GM23248 (cell line): Measurements from ENCODE around the gene CEBPA. TPM values are rescaled to one million over a fixed set of nuclear protein-coding genes. Genes with fewer than 3 reads are reported as not detected.

Experiments used
- DNase-seq: peaks from one replicate; pipeline ENCODE4 v3.0.0-alpha.2; 2015
- H2AFZ ChIP-seq: fragments of 200-600 bp; sonication (generic); 2 replicates; pipeline ENCODE4 v1.6.1; 2016; ENCODE audit warnings: antibody characterized with exemption
- H3F3A ChIP-seq: fragments of 200-600 bp; sonication (generic); 2 replicates; pipeline ENCODE4 v1.6.1; 2016; ENCODE audit warnings: mild to moderate bottlenecking, antibody characterized with exemption, mixed run types; ENCODE audit not compliant: insufficient read depth
- H3K27ac ChIP-seq: fragments of 200-600 bp; sonication (generic); 2 replicates; pipeline ENCODE4 v1.5.1; 2016; ENCODE audit warnings: mild to moderate bottlenecking
- H3K27me3 ChIP-seq: fragments of 200-600 bp; sonication (generic); replicated peaks from 2 replicates; pipeline ENCODE4 v1.6.1; 2016; ENCODE audit warnings: mild to moderate bottlenecking; ENCODE audit not compliant: insufficient read depth
- H3K36me3 ChIP-seq: fragments of 200-600 bp; sonication (generic); 2 replicates; pipeline ENCODE4 v1.6.1; 2016; ENCODE audit warnings: low read depth, mild to moderate bottlenecking
- H3K4me1 ChIP-seq: fragments of 200-600 bp; sonication (generic); 2 replicates; pipeline ENCODE4 v1.6.1; 2016; ENCODE audit warnings: mild to moderate bottlenecking; ENCODE audit not compliant: insufficient read depth
- H3K4me2 ChIP-seq: fragments of 200-600 bp; sonication (generic); one replicate; pipeline ENCODE4 v1.6.1; 2016; ENCODE audit warnings: mild to moderate bottlenecking; ENCODE audit not compliant: unreplicated experiment
- H3K4me3 ChIP-seq: fragments of 200-600 bp; sonication (generic); 2 replicates; pipeline ENCODE4 v1.5.1; 2016; ENCODE audit warnings: mild to moderate bottlenecking
- H3K79me2 ChIP-seq: fragments of 200-600 bp; sonication (generic); 2 replicates; pipeline ENCODE4 v1.6.1; 2016; ENCODE audit warnings: mild to moderate bottlenecking; ENCODE audit not compliant: insufficient read depth
- H3K9ac ChIP-seq: fragments of 200-600 bp; sonication (generic); 2 replicates; pipeline ENCODE4 v1.6.1; 2016; ENCODE audit warnings: mild to moderate bottlenecking
- H3K9me2 ChIP-seq: fragments of 200-600 bp; sonication (generic); 2 replicates; pipeline ENCODE4 v1.6.1; 2016; ENCODE audit warnings: mixed run types, mild to moderate bottlenecking, moderate library complexity; ENCODE audit not compliant: insufficient read depth
- H3K9me3 ChIP-seq: fragments of 200-600 bp; sonication (generic); one replicate; pipeline ENCODE4 v1.6.1; 2017; ENCODE audit warnings: low read depth
- H4K20me1 ChIP-seq: fragments of 200-600 bp; sonication (generic); 2 replicates; pipeline ENCODE4 v1.6.0; 2016; ENCODE audit not compliant: insufficient read depth
- EZH2 ChIP-seq: fragments of 200-600 bp; sonication (generic); IDR thresholded peaks from 2 replicates; pipeline ENCODE4 v1.6.1; 2018; ENCODE audit warnings: antibody characterized with exemption, mild to moderate bottlenecking; ENCODE audit not compliant: insufficient read depth, poor library complexity, severe bottlenecking
- EZH2phosphoT487 ChIP-seq: fragments of 200-600 bp; sonication (generic); IDR thresholded peaks from 2 replicates; pipeline ENCODE4 v1.6.1; 2018; ENCODE audit warnings: antibody characterized with exemption, moderate library complexity, mild to moderate bottlenecking, low read depth; ENCODE audit not compliant: insufficient read depth
- WGBS, 2 experiments: methylation state at CpG; one replicate each; pipeline ENCODE4 v1.1.6; 2015 to 2017; ENCODE audit warnings: low lambda C conversion rate in 2 of 2, low coverage in 1 of 2; ENCODE audit errors: missing lambda C conversion rate in 2 of 2; 5-methylcytosine and 5-hydroxymethylcytosine counted together
- in situ Hi-C: fragments of 300-500 bp; cut with MboI; formaldehyde crosslinking; loops from 2 replicates; pipeline ENCODE4 v1.15.0; 2020
- polyA plus RNA-seq: library from polyadenylated mRNA; unstranded; fragments of >200 nt; fragmentation: Nextera tagmentation; extraction: Ambion mirVana; gene quantifications from 2 replicates; pipeline ENCODE4 v1.2.1, GENCODE V29; 2016
- total RNA-seq: library from RNA; depleted of rRNA; stranded (reverse); fragments of >200 nt; shearing (Covaris generic); gene quantifications from 2 replicates; pipeline ENCODE4 v1.2.3, GENCODE V29; 2014

CEBPA gene
- total and polyA plus RNA-seq, 2 experiments from 2014 or later, result 0.22 TPM; not detected in 1

DNA sequence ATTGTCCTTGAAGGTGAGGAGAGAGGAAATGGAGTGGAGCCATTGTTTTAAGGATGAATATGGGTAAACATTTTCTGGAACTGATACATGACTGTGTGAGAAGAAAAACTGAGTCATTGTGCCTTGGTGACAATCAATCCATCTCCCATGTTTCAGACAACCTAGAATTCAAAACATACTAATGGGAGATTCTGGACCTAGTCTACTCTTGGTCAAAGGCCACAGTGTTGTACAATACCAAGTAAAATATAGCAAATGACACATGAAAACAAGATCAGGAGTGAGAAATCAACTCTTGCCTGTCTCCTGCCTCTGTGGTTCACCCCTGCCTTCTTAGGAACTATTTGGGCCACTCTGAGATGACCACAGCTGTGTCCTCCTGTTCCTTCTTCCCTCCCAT lies 13.1 kb downstream of the CEBPA start:
- Histone ChIP-seq H3K27ac (no peak overlapping the region), H3K4me3 (no peak overlapping the region), H3K9me2 (no peaks in the 10 kb centered on the region), H3K4me1 (peaks cover 11% of the 10 kb centered on the region), H3K9me3 (no peaks in the 10 kb centered on the region), H3K79me2 (no peaks in the 10 kb centered on the region), H3F3A (peaks cover 12% of the 10 kb centered on the region), H3K27me3 (peaks cover 27% of the 10 kb centered on the region), H2AFZ (no peak overlapping the region), H4K20me1 (no peaks in the 10 kb centered on the region), H3K9ac (no peak overlapping the region), H3K4me2 (no peak overlapping the region), H3K36me3 (no peaks in the 10 kb centered on the region)
- TF ChIP-seq EZH2, result no peak
- TF ChIP-seq EZH2phosphoT487, result no peak
- DNase-seq, result no peak
- in situ Hi-C loops, result no loop called here

DNA sequence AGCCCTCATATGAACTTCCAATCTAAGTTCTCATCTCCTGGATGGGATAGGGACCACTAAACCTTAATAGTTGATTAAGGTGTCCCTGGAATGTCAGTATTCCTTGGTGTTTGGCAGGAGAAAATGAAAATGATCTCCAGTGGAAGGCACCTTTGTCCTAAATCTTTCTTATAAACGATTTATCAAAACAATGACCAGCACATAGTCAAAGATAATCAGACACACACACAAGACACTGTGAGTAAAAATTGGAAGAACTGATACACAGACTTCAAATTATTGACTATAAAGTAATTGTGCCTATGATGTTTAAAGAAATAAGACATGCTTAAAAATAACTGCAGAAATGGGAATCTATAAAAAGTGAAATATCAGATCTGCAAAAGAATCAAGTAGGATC lies 13.7 kb downstream of the CEBPA start:
- Histone ChIP-seq H3K79me2 (no peaks in the 10 kb centered on the region), H3K4me2 (no peak overlapping the region), H3K4me1 (peaks cover 11% of the 10 kb centered on the region), H3K9me3 (no peaks in the 10 kb centered on the region), H3K9ac (no peak overlapping the region), H2AFZ (no peak overlapping the region), H3K27me3 (peaks cover 27% of the 10 kb centered on the region), H3K36me3 (no peaks in the 10 kb centered on the region), H3K9me2 (no peaks in the 10 kb centered on the region), H3K27ac (no peak overlapping the region), H4K20me1 (no peaks in the 10 kb centered on the region), H3F3A (peaks cover 12% of the 10 kb centered on the region), H3K4me3 (no peak overlapping the region)
- no peak for DNase-seq
- TF ChIP-seq EZH2phosphoT487, result no peak
- no peak for TF ChIP-seq EZH2
- WGBS, 2 experiments, result 35 to 65% methylated on average over 1 of the region's 1 CpG
- in situ Hi-C loops, result no loop called here

DNA sequence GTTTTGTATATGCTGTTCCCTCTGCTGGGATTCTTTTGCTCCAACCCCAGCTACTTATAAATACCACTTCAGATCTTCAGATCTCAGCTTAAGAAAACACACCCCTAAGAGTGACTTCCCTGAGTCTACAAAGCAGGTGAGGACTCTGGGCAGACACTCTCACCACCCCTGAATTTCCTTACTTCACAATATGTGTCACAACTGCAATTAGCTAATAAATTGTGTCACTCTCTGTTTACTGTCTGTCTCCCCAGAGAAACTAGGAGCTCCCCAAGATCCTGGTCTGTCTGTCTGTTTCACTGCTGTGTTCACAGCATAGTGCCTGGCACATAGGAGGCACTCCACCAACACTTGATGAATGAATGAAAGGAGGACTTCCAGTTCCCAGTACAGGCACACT lies 14.4 kb downstream of the CEBPA start:
- in situ Hi-C loops, result no loop called here
- DNase-seq, result no peak

DNA sequence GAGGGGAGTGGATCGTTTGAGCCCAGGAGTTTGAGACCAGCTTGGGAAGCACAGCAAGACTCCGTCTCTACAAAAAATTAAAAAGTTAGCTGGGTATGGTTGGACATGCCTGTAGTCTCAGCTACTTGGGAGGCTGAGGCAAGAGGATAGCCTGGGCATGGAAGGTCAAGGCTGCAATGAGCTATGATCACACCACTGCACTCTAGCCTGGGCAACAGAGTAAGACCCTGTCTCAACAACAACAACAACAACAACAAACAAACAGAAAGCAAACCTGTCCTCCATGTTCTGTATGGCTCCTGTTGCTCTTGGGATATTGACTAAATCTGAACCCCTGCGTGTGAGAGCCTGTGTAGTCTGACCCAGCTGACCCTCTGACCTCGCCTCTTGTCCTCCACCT lies 14.9 kb downstream of the CEBPA start:
- Histone ChIP-seq H3K27me3 (peaks cover 27% of the 10 kb centered on the region), H3K9ac (no peak overlapping the region), H3K4me2 (no peak overlapping the region), H2AFZ (no peak overlapping the region), H3K9me3 (no peaks in the 10 kb centered on the region), H3K4me3 (no peak overlapping the region), H3F3A (peaks cover 5% of the 10 kb centered on the region), H4K20me1 (no peaks in the 10 kb centered on the region), H3K4me1 (peaks cover 4% of the 10 kb centered on the region), H3K27ac (no peak overlapping the region), H3K79me2 (no peaks in the 10 kb centered on the region), H3K36me3 (no peaks in the 10 kb centered on the region), H3K9me2 (no peaks in the 10 kb centered on the region)
- in situ Hi-C loops, result no loop called here
- DNase-seq, result no peak
- TF ChIP-seq EZH2 (no peak), EZH2phosphoT487 (no peak)
- WGBS, 2 experiments, result 44 to 49% methylated on average over 4 of the region's 4 CpGs

More for the DNA sequence above, 14.4 kb downstream of the CEBPA start:
- H3K4me1 ChIP-seq, result peaks cover 9% of the 10 kb centered on the region
- H3K79me2 ChIP-seq, result no peaks in the 10 kb centered on the region
- no peak overlapping the region for H3K4me2 ChIP-seq
- no peaks in the 10 kb centered on the region for H3K9me3 ChIP-seq
- H3K9ac ChIP-seq, result no peak overlapping the region
- no peak for TF ChIP-seq EZH2
- TF ChIP-seq EZH2phosphoT487, result no peak
- H2AFZ ChIP-seq, result no peak overlapping the region
- no peaks in the 10 kb centered on the region for H4K20me1 ChIP-seq
- H3K27me3 ChIP-seq, result peaks cover 27% of the 10 kb centered on the region
- H3K4me3 ChIP-seq, result no peak overlapping the region
- H3K9me2 ChIP-seq, result no peaks in the 10 kb centered on the region
- peaks cover 10% of the 10 kb centered on the region for H3F3A ChIP-seq
- H3K27ac ChIP-seq, result no peak overlapping the region
- no peaks in the 10 kb centered on the region for H3K36me3 ChIP-seq

DNA sequence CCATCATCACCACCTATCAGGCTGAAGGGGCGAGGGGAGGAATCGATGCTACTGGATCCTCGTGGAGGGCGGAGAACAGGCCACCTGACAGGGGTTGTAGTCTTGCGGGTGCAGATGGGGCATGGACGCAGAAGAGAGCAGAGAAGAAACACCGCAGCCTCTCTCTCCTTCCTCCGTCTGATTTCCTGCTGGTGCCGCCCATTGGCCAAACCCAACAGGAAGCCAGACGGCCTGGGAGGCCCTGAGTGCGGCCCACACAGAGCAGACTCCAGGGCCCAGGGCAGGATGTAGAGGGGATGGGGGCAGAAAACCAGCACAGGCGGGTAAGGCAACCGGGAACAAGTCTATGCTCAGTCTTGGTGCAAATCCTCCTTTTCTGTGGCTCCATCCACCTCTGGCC lies 15.4 kb downstream of the CEBPA start:
- Histone ChIP-seq H3K79me2 (no peaks in the 10 kb centered on the region), H3K4me1 (no peaks in the 10 kb centered on the region), H3K9me2 (no peaks in the 10 kb centered on the region), H3F3A (no peaks in the 10 kb centered on the region), H3K27me3 (peaks cover 27% of the 10 kb centered on the region), H3K9me3 (no peaks in the 10 kb centered on the region), H3K4me3 (no peak overlapping the region), H3K36me3 (no peaks in the 10 kb centered on the region), H4K20me1 (no peaks in the 10 kb centered on the region), H2AFZ (no peak overlapping the region), H3K4me2 (no peak overlapping the region), H3K9ac (no peak overlapping the region), H3K27ac (no peak overlapping the region)
- WGBS, 2 experiments, result 83 to 84% methylated on average over 13 of the region's 13 CpGs
- TF ChIP-seq EZH2phosphoT487, result no peak
- TF ChIP-seq EZH2, result no peak
- in situ Hi-C loops, result no loop called here
- no peak for DNase-seq
